Suppressor macrophage (primary cell): ENCODE data around the gene AP5Z1.

Experiments
- DNase-seq, 4 experiments: peaks; one replicate each; pipeline ENCODE4 v3.0.0-alpha.2; 2020 to 2022

The AP5Z1 gene

GRCh38 chr7:4745971-4746919, 29.2 kb upstream of the AP5Z1 start:
- DNase-seq = peak; percentile 65 to 90 (median 78)

- no peak for DNase-seq
Observed at GRCh38 chr7:4747013-4747412, 28.4 kb upstream of the AP5Z1 start.

GRCh38 chr7:4747746-4748145, 27.7 kb upstream of the AP5Z1 start:
- DNase-seq = no peak

GRCh38 chr7:4748231-4748681, 27.2 kb upstream of the AP5Z1 start:
- peak; percentile 24 to 51 (median 40) for DNase-seq

GRCh38 chr7:4749363-4749762, 26.1 kb upstream of the AP5Z1 start:
- no peak for DNase-seq

- DNase-seq = no peak
Observed at GRCh38 chr7:4749798-4750197, 25.6 kb upstream of the AP5Z1 start.

- no peak for DNase-seq
Observed at GRCh38 chr7:4751398-4751947, 23.9 kb upstream of the AP5Z1 start.

GRCh38 chr7:4753598-4754432, 21.6 kb upstream of the AP5Z1 start:
- peak; percentile 67 to 87 (median 78) for DNase-seq

GRCh38 chr7:4754433-4755010, 20.9 kb upstream of the AP5Z1 start:
- peak in 1 of 4 experiments; percentile 1 for DNase-seq

- DNase-seq = peak in 1 of 4 experiments; percentile 0
Observed at GRCh38 chr7:4755045-4755444, 20.4 kb upstream of the AP5Z1 start.

GRCh38 chr7:4758111-4758510, 17.3 kb upstream of the AP5Z1 start:
- DNase-seq = peak in 1 of 4 experiments; percentile 1

GRCh38 chr7:4758791-4759190, 16.6 kb upstream of the AP5Z1 start:
- peak in 1 of 4 experiments; percentile 1 for DNase-seq

- peak in 1 of 4 experiments; percentile 1 for DNase-seq
Observed at GRCh38 chr7:4759211-4759610, 16.2 kb upstream of the AP5Z1 start.

GRCh38 chr7:4760952-4761351, 14.5 kb upstream of the AP5Z1 start:
- no peak for DNase-seq

GRCh38 chr7:4762121-4763055, 13.0 kb upstream of the AP5Z1 start:
- no peak for DNase-seq

- no peak for DNase-seq
Observed at GRCh38 chr7:4763091-4763793, 12.2 kb upstream of the AP5Z1 start.

GRCh38 chr7:4763794-4764185, 11.6 kb upstream of the AP5Z1 start:
- peak in 1 of 4 experiments; percentile 1 for DNase-seq

GRCh38 chr7:4764402-4765007, 10.9 kb upstream of the AP5Z1 start:
- DNase-seq = peak in 1 of 4 experiments; percentile 1

- DNase-seq = no peak
Observed at GRCh38 chr7:4765776-4766490, 9.5 kb upstream of the AP5Z1 start.
